HG02981 (cell line): ENCODE data around the gene TMEM38B.
A peak's percentile ranks its signal among the peaks of the same experiment; 100 is the strongest.
"Not testable (repeated sequence)": the region's sequence is repeated elsewhere in the genome, so short reads cannot be mapped to it uniquely, and the experiment has no call there.

Source experiments
- ATAC-seq: cut with Tn5 transposase; IDR thresholded peaks from one replicate; pipeline ENCODE4 v1.9.1; 2021; ENCODE audit warnings: mild to moderate bottlenecking, moderate library complexity; ENCODE audit not compliant: unreplicated experiment

The TMEM38B gene

GRCh38 chr9:105681313-105681712 is 13.0 kb upstream of the TMEM38B start:
- ATAC-seq = no peak

DNA sequence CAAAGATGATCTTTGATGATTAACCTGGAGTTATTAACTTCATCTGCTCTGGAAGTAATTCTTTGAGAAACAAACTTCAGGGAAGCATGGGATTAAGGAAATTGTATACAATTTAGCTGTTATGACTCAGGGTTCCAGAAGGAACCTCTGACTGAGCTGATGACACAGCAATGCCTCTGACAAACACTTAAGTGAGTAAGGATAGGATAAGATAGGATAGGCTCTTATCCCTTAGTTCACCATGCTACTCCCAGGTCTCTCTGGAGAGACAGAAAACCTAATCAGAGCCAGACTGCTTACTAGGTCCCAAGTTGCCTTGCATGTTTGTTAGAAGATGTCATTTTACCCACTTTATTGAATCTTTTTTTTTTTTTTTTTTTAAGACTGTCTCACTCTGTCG is 12.6 kb upstream of the TMEM38B start:
- no peak for ATAC-seq

- ATAC-seq = no peak
Measured at GRCh38 chr9:105683688-105684275, 10.6 kb upstream of the TMEM38B start.

GRCh38 chr9:105686936-105687335 is 7.4 kb upstream of the TMEM38B start:
- no peak for ATAC-seq

DNA sequence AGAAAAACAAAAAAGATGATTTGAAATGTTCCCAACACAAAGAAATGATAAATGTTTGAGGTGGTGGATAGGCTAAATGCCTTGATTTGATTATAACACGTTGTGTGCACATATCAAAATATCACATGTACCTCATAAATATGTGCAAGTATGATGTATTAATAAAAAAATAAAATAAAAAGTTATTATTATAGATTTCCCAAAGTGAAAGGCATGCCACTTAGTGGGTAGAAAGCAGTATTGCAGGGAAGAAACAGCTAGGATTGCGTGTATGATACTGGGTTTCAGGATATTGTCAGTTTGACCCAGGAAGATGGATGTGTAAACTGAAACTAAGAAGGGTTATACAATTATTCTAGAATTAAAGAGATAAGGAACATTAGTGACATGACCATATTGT is 3.6 kb upstream of the TMEM38B start:
- ATAC-seq = no peak

DNA sequence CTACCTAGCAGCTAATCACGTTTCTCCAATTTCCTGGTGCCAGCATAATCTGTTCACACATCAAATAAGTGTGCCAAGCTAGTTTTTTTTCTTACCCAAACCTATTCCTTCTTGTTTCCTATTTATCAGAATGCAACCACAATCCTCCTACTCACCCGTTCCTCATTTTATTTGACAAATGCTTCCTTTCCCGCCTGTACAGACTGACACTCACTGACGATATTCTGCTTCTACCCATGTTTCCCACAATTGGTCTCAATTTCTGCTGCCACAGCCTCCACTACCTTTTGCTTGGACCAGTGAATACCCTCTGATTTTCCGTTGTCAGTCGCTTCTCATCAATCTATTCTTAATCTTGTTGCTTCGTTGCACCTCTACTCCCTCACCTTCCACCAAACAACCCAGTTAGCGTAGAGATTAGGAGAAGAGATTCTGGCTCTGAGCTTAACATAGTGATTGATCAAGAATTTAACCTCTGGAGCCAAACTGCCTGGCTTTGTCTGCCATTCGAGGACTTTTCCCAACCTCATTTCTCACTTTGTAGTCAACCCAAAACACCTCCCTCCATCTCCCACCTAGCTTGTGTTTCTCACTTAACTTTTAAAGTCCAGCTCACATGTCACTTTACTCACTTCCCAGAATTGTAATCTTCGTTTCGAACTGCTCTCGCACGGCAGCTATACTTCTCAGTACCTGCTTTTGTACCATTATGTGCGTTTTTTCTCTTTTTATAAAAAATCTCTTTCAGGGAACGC is 729 bp upstream of the TMEM38B start:
- ATAC-seq = peak; percentile 11

DNA sequence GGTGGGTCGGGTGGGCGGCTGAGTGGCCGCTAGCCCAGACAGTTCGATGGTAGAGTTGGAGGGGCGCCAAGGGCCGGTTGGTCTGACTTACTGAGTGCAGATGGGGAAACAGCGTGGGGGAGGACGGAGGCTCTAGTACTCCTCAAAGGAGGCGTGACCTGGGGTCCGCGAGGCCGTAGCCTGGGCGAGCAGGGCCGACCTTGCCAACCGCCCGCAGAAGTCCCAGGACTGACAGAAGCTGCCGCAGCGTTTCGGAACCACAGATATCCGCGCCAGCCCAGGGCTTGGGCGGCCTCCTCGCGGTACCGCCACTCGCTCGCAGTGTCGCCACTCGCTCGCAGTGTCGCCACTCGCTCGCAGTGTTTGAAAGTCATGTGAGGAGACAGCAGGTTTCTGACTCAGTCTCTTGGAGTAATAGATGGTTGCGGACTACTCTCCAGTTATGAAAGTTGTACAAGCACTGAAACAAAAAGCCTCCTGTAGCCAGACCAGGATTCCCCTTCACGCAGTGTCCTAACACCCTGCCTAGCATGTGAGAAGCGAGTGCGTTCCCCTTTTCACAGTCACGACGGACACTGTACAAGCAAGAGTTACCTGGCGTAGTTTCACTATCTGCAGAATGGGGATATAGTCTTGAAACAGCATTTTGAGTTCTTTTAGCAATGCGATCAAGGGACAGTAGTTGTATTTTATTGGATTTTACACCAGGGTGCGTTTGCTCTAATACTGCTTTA is 674 bp downstream of the TMEM38B start:
- ATAC-seq = peak; percentile 57

DNA sequence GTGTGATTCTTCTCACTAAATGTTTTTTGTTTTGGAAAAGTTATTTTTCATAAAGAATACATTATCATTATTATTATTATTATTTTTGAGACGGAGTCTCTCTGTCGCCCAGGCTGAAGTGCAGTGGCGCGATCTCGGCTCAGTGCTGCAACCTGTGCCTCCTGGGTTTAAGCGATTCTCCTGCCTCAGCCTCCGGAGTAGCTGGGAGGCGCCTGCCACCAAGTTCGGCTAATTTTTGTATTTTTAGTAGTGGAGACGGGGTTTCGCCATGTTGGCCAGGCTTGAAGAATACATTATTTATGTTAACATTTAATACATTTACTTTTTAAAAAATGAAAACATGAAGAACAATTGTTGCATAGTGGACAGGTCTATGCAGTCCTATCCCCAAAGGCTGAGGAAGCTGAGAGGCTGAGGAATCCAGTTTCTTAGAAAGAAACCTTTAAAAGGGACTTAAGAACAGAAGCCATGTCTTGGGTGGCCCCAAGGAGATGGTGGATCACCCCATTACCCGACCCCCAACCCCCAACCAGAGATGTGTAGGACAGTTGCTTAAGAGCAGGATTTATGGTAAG is 2.0 kb downstream of the TMEM38B start:
- no peak for ATAC-seq

- no peak for ATAC-seq
Measured at GRCh38 chr9:105697871-105698270, 3.5 kb downstream of the TMEM38B start.

GRCh38 chr9:105698348-105698870 is 4.1 kb downstream of the TMEM38B start:
- ATAC-seq = no peak

DNA sequence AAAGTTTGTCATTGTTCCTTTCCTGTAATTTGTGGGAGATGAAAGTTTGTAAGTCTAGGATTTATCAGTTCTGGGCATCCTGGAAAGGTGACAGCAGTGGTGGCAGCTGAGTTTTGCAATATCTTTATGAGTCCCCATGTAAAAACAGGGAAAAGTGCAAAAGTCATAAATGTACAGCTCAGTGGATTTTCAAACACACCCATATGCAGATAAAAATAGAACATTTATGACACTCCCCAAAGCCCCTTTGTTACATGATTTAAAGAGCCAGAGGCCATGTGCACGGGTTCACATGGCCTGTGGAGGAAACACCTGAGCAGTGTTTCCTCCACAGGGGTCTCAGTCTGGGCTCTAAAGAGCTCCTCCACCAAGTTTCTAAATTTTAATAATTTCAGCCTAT is 6.3 kb downstream of the TMEM38B start:
- no peak for ATAC-seq

GRCh38 chr9:105701145-105701544 is 6.8 kb downstream of the TMEM38B start:
- ATAC-seq = no peak

DNA sequence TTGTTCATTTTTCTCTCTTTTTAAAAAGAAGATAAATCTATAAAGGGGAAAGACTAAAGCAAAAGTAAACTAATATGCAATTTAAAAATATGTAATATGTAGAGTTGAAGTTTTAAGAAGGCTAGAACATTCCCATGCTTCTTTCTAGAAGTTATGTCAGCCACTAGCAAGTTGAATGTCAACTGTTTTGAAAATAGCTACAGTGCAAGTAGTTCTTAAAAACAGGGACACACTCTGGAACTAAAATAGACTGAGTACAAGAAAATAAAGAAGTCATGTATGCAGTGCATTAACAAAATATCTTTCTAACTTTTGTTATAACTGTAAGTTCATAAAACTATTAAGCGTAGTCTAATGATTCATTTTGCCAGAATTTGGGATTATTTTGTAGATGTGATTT is 7.9 kb downstream of the TMEM38B start:
- ATAC-seq = no peak

DNA sequence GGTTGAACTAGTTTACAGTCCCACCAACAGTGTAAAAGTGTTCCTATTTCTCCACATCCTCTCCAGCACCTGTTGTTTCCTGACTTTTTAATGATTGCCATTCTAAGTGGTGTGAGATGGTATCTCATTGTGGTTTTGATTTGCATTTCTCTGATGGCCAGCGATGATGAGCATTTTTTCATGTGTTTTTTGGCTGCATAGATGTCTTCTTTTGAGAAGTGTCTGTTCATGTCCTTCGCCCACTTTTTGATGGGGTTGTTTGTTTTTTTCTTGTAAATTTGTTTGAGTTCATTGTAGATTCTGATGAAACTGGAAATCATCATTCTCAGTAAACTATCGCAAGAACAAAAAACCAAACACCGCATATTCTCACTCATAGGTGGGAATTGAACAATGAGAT is 9.3 kb downstream of the TMEM38B start:
- ATAC-seq = not testable (repeated sequence)

- ATAC-seq = no peak
Measured at GRCh38 chr9:105706156-105706555, 11.8 kb downstream of the TMEM38B start.

- no peak for ATAC-seq
Measured at GRCh38 chr9:105708405-105708804, 14.1 kb downstream of the TMEM38B start.

DNA sequence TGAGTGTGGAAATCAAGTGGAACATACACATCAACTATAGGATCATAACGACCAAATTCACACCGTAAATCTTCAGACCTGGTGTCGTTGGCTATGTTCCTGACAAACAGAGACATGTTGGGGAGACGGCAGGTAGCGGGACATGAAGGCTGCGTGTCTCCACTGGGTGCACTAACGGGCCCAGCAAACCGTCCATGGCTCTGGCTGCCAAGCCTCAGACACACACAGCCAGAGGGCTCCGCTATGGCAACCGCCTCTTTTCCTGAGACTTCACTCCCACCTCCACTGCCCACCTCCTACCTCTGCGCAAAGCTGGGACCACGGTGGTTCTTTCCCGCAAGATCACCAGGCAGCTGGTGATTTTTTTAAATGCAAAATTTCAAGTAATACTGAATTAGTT is 16.3 kb downstream of the TMEM38B start:
- ATAC-seq = no peak

DNA sequence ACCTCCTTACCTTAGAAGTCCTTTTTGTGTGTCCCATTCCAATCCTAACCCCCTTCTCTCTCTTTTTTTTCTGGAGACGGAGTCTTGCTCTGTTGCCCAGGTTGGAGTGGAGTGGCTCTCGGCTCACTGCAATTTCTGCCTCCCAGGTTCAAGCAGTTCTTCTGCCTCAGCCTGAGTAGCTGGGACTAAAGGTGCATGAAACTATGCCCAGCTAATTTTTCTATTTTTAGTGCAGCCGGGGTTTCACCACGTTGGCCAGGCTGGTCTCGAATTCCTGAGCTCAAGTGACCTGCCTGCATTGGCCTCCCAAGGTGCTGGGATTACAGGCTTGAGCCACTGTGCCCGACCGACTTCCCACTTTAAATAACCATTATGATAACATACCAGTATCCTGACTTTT is 17.5 kb downstream of the TMEM38B start:
- no peak for ATAC-seq

- no peak for ATAC-seq
Measured at GRCh38 chr9:105712297-105712696, 18.0 kb downstream of the TMEM38B start.

DNA sequence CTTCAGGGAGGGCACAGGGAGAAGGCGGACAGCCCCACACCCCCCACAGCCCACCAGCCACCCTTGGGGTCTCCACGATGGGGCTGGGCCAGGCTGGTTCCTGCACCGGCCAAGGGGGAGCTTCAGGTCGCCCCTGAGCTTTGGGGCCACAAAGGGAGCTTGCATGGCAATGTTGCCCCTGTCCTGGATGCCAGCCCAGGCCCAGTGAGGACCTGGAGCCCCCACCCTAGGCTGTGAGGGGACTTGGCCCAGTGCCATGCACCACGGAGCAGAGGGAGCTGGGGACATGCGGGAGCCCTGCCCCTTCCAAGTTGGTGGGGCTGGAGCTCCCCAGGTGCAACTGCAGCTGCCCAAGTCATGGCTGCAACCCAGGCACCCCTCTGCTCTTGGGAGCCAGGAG is 18.4 kb downstream of the TMEM38B start:
- no peak for ATAC-seq

DNA sequence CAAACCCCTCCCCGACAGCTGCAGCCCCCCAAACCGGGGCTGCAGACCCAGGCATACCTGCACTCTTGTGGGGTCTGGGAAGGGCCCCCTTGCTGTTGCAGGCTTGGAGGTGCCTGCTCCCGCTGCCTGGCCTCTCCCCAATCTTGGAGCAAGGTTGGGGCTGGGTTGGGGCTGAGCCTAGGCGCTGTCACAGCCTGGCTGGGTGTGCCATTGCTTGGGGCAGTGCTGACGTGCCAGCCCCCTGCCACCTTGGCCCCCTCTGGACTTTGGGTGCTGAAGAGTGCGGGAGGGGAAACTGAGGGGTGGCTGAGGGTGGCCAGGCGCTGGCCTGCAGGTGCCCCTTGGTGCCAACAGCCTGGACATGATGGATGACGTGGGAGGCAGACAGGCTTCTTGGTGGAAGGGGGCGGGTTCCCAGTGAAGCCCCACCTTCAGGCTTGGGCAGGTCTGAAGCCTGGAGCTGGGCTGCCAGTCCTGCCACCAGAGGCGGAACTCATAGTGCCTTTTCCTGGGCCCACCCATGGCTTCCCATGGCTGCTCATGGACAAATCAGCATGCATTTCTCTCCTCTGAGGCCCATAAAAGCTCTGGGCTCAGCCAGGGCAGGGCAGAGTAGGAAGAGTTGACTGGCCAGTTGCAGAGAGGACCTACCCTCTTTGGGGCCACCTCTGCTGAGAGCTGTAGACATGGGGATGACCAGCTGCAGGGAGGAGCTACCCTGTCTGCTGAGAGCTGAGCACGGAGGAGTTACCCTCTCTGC is 19.1 kb downstream of the TMEM38B start:
- ATAC-seq = no peak
